Immature natural killer cell (primary cell): ENCODE results near the gene ZMYND19. TPM values are rescaled to one million over a fixed set of nuclear protein-coding genes. Genes with fewer than 3 reads are reported as not detected.
A peak's percentile ranks its signal among the peaks of the same experiment; 100 is the strongest.
"Not testable (repeated sequence)": the region's sequence is repeated elsewhere in the genome, so short reads cannot be mapped to it uniquely, and the experiment has no call there.

ENCODE experiments used
- DNase-seq, 3 donors: peaks; one replicate each; pipeline ENCODE4 v3.0.0; 2022; ENCODE audit warnings: mixed read lengths in 1 of 3
- H3K27ac Mint-ChIP-seq, 6 donors: one replicate each; pipeline ENCODE4 v1.8.0; 2020; ENCODE audit warnings: mixed read lengths in 6 of 6, mild to moderate bottlenecking in 5 of 6, inconsistent platforms in 4 of 6, moderate library complexity in 3 of 6
- H3K27me3 Mint-ChIP-seq, 3 donors: one replicate each; pipeline ENCODE4 v1.8.0; 2020 to 2021; ENCODE audit warnings: low read depth in 3 of 3, mild to moderate bottlenecking in 3 of 3, mixed read lengths in 3 of 3, moderate library complexity in 3 of 3, inconsistent platforms in 1 of 3
- H3K36me3 Mint-ChIP-seq, 3 donors: one replicate each; pipeline ENCODE4 v1.8.0; 2020; ENCODE audit warnings: mixed read lengths in 3 of 3, inconsistent platforms in 2 of 3, mild to moderate bottlenecking in 2 of 3
- H3K4me1 Mint-ChIP-seq, 2 donors: one replicate each; pipeline ENCODE4 v1.8.0; 2020; ENCODE audit warnings: inconsistent platforms in 2 of 2, mild to moderate bottlenecking in 2 of 2, mixed read lengths in 2 of 2, moderate library complexity in 1 of 2
- H3K4me3 Mint-ChIP-seq, 5 donors: one replicate each; pipeline ENCODE4 v1.8.0; 2020; ENCODE audit warnings: mild to moderate bottlenecking in 5 of 5, mixed read lengths in 5 of 5, inconsistent platforms in 3 of 5, moderate library complexity in 3 of 5
- H3K9me3 Mint-ChIP-seq, 6 donors: one replicate each; pipeline ENCODE4 v1.8.0; 2020; ENCODE audit warnings: mild to moderate bottlenecking in 6 of 6, mixed read lengths in 6 of 6, inconsistent platforms in 4 of 6, moderate library complexity in 3 of 6
- polyA plus RNA-seq, 3 donors: library from polyadenylated mRNA; unstranded; fragments of 300-500 nt; fragmentation: Illumina TruSeq; gene quantifications; one replicate each; pipeline ENCODE4 v1.2.3, GENCODE V29; 2021

Gene ZMYND19
- polyA plus RNA-seq, 3 donors from 2014 or later: 1.5 to 7.0 (median 3.3) TPM

DNA sequence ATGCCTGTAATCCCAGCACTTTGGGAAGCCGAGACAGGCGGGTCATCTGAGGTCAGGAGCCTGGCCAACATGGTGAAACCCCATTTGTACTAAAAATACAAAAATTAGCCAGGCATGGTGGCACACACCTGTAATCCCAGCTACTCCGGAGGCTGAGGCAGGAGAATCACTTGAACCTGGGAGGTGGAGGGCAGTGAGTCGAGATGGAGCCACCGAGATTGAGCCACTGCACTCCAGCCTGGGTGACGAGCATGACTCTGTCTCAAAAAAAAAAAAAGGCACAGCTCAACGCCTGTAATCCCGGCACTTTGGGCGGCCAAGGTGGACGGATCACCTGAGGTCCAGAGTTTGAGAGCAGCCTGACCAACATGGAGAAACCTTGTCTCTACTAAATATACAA, 36.7 kb downstream of the ZMYND19 start:
- not testable (repeated sequence) for H3K9me3 Mint-ChIP-seq, H3K4me3 Mint-ChIP-seq, H3K27me3 Mint-ChIP-seq, DNase-seq, H3K27ac Mint-ChIP-seq
- peaks cover 0 to 19% (median 5%) of the 10 kb centered on the region in 3 donors for H3K36me3 Mint-ChIP-seq
- H3K4me1 Mint-ChIP-seq: peaks cover 14 to 15% of the 10 kb centered on the region in 2 donors

DNA sequence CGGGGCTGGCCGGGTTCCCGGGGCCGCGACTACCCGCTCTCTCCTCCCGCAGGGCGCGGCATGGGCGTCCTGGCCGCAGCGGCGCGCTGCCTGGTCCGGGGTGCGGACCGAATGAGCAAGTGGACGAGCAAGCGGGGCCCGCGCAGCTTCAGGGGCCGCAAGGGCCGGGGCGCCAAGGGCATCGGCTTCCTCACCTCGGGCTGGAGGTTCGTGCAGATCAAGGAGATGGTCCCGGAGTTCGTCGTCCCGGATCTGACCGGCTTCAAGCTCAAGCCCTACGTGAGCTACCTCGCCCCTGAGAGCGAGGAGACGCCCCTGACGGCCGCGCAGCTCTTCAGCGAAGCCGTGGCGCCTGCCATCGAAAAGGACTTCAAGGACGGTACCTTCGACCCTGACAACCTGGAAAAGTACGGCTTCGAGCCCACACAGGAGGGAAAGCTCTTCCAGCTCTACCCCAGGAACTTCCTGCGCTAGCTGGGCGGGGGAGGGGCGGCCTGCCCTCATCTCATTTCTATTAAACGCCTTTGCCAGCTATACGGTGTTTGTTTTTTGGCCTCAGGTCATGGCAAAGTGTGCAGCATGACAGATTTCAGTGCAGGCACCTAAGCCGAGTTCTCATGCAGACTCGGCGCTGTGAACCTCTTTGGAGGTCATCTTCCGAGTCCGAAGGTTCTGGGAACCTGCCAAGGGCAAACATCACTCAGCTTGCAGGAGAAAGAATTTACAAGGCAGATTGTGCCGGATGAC, 38.1 kb downstream of the ZMYND19 start:
- peaks cover 2 to 5% (median 4%) of the 10 kb centered on the region in 3 donors for H3K27me3 Mint-ChIP-seq
- peaks cover 14 to 15% of the 10 kb centered on the region in 2 donors for H3K4me1 Mint-ChIP-seq
- H3K27ac Mint-ChIP-seq: peak overlapping the region in 5 of 6 donors; percentile 66 to 84 (median 78)
- H3K9me3 Mint-ChIP-seq: no peaks in the 10 kb centered on the region
- DNase-seq: peak in 1 of 3 donors; percentile 12
- peak overlapping the region; percentile 75 to 86 (median 85) for H3K4me3 Mint-ChIP-seq
- peaks cover 0 to 16% (median 5%) of the 10 kb centered on the region in 3 donors for H3K36me3 Mint-ChIP-seq

DNA sequence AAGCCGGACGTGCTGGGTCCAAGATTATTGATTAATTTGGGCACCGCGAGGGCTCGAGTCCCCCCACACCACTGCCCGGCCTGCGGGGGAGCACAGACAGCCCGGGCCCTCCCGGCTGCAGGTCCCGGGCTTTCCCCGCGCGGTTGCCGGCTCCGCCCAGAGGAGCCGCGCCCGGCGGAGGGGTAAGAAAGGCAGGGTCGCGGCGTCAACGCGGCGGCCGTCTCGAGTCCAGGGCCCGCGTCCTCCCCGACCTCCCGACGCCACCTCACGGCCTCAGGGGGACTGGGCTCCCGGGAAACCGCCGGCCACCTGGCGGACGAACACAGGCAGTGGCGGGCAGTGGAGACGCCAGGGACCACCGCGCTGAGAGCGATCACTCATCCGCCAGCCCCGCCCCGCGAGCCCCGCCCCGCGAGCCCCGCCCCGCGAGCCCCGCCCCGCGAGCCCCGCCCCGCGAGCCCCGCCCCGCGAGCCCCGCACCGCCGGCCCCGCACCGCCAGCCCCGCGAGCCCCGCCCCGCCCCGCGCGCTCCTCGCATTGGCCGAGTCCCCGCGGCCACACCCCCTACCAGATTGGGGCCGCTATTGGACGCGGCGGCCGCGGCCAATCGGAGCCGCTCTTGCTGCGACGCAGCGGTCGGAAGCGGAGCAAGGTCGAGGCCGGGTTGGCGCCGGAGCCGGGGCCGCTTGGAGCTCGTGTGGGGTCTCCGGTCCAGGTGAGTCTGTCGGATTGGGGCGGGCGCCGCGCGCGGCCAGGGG, 38.9 kb downstream of the ZMYND19 start, which contains the start of gene MRPL41:
MRPL41 (plus strand) TSS at position 616 of the 758 bp plus-strand sequence. CDS start 203 bp downstream, outside the sequence.
- H3K9me3 Mint-ChIP-seq: no peaks in the 10 kb centered on the region
- H3K27ac Mint-ChIP-seq: peak within 1 kb of the TSS in 5 of 6 donors; percentile 66 to 84 (median 78)
- peaks cover 2 to 5% (median 4%) of the 10 kb centered on the region in 3 donors for H3K27me3 Mint-ChIP-seq
- peak within 1 kb of the TSS; percentile 75 to 86 (median 85) for H3K4me3 Mint-ChIP-seq
- peaks cover 0 to 15% (median 5%) of the 10 kb centered on the region in 3 donors for H3K36me3 Mint-ChIP-seq
- H3K4me1 Mint-ChIP-seq: peaks cover 14 to 15% of the 10 kb centered on the region in 2 donors
- DNase-seq: peak; percentile 78 to 81 (median 81)

- not testable (repeated sequence) for H3K36me3 Mint-ChIP-seq, DNase-seq, H3K27me3 Mint-ChIP-seq, H3K9me3 Mint-ChIP-seq
- Mint-ChIP-seq H3K4me3 (peak overlapping the region; percentile 3 to 86 (median 42)), H3K27ac (peak overlapping the region in 1 of 6 donors; percentile 58), H3K4me1 (peaks cover 14 to 15% of the 10 kb centered on the region in 2 donors)
Measured at GRCh38 chr9:137550958-137551263, 39.4 kb downstream of the ZMYND19 start.

GRCh38 chr9:137550231-137550621, 40.1 kb downstream of the ZMYND19 start, which contains the start of gene PNPLA7:
Gene PNPLA7, minus strand, starts transcription at chr9:137550402. Its CDS starts 205 bp downstream, at chr9:137550197.
- DNase-seq: peak in 1 of 3 donors; percentile 14
- H3K4me1 Mint-ChIP-seq: peaks cover 14 to 15% of the 10 kb centered on the region in 2 donors

GRCh38 chr9:137547687-137548543, 42.4 kb downstream of the ZMYND19 start:
- H3K36me3 Mint-ChIP-seq: no peaks in the 10 kb centered on the region
- H3K27ac Mint-ChIP-seq: no peak overlapping the region
- DNase-seq: no peak
- H3K4me1 Mint-ChIP-seq: peaks cover 14 to 15% of the 10 kb centered on the region in 2 donors
- no peaks in the 10 kb centered on the region for H3K9me3 Mint-ChIP-seq
- peaks cover 0 to 4% (median 2%) of the 10 kb centered on the region in 3 donors for H3K27me3 Mint-ChIP-seq
- H3K4me3 Mint-ChIP-seq: peak overlapping the region in 1 of 5 donors; percentile 42

More at GRCh38 chr9:137550231-137550621, 40.1 kb downstream of the ZMYND19 start, which contains the start of gene PNPLA7:
- Mint-ChIP-seq H3K9me3 (no peaks in the 10 kb centered on the region), H3K27ac (peak within 1 kb of the TSS in 5 of 6 donors; percentile 67 to 87 (median 80)), H3K27me3 (peaks cover 2 to 3% (median 2%) of the 10 kb centered on the region in 3 donors), H3K36me3 (peaks cover 0 to 5% (median 0%) of the 10 kb centered on the region in 3 donors), H3K4me3 (peak within 1 kb of the TSS; percentile 85 to 91 (median 89))

DNA sequence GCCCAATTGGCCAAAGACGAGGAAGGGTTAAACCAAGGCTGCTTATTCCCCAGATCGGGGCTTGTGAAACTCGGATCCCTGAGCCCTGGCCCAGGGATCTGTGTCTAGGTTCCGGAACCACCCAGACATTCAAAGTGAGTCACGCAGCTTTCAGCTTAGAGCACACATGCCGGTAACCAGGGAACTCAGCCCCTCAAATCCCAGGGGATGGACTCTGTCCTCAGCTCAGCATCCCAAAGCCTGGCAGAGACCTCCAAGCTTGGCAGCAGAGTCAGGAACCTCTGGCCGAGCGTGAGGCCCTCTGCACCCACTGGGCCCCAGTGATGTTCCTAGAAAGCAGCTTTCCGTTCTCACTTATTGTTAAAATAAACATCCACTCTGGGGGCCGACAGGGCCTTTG, 45.2 kb downstream of the ZMYND19 start:
- no peak for DNase-seq
- peaks cover 5% of the 10 kb centered on the region in 2 donors for H3K4me1 Mint-ChIP-seq
- H3K4me3 Mint-ChIP-seq: no peak overlapping the region
- no peaks in the 10 kb centered on the region for H3K9me3 Mint-ChIP-seq
- H3K27me3 Mint-ChIP-seq: peaks cover 0 to 2% (median 2%) of the 10 kb centered on the region in 3 donors
- H3K36me3 Mint-ChIP-seq: no peaks in the 10 kb centered on the region
- H3K27ac Mint-ChIP-seq: no peak overlapping the region

GRCh38 chr9:137544176-137544760, 46.0 kb downstream of the ZMYND19 start:
- H3K27me3 Mint-ChIP-seq: peaks cover 0 to 2% (median 2%) of the 10 kb centered on the region in 3 donors
- DNase-seq: no peak
- no peaks in the 10 kb centered on the region for H3K9me3 Mint-ChIP-seq
- no peaks in the 10 kb centered on the region for H3K4me1 Mint-ChIP-seq
- H3K36me3 Mint-ChIP-seq: no peaks in the 10 kb centered on the region
- H3K27ac Mint-ChIP-seq: no peak overlapping the region
- no peak overlapping the region for H3K4me3 Mint-ChIP-seq

DNA sequence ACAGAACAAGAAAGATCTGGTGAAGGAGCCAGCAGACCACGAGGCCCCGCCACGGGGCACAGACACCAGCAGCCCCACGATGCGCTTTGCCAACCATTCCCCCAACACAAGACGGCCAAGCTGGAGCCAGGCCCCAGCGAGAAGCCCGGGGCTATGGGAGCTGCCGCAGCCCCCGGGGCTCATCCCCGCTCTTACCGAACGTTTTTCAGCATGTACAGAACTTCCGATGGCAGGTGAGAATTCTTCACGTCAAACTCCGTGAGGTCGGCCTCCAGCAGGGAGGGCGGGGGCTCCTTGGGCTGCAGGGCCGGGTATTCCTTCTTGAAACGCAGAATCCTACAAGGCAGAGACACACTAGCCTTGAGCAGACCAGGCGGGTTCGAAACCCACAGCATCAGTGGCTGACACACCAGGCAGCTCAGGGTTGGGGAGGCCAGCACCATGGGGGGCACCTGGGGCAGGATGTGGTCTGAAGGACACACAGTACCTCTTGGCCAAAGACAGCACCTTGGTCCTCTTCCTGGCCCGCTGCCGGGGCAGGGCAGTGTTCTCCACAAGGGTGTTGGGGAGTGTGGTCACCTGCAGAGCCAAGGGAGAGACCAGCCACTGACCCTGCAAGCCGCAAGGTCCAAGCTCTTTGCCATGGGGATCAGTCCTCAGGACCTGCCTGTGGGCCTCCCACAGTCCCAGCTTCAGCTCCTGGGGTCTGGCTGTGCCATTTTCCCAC, 46.9 kb downstream of the ZMYND19 start:
- no peak overlapping the region for H3K27ac Mint-ChIP-seq
- H3K9me3 Mint-ChIP-seq: no peaks in the 10 kb centered on the region
- peaks cover 0 to 2% (median 0%) of the 10 kb centered on the region in 3 donors for H3K27me3 Mint-ChIP-seq
- H3K36me3 Mint-ChIP-seq: no peaks in the 10 kb centered on the region
- no peak overlapping the region for H3K4me3 Mint-ChIP-seq
- no peaks in the 10 kb centered on the region for H3K4me1 Mint-ChIP-seq
- DNase-seq: no peak

GRCh38 chr9:137542486-137542885, 47.8 kb downstream of the ZMYND19 start:
- H3K9me3 Mint-ChIP-seq: no peaks in the 10 kb centered on the region
- H3K27ac Mint-ChIP-seq: no peak overlapping the region
- no peaks in the 10 kb centered on the region for H3K36me3 Mint-ChIP-seq
- H3K4me1 Mint-ChIP-seq: peaks cover 1 to 3% of the 10 kb centered on the region in 2 donors
- DNase-seq: no peak
- no peak overlapping the region for H3K4me3 Mint-ChIP-seq
- H3K27me3 Mint-ChIP-seq: peaks cover 0 to 2% (median 0%) of the 10 kb centered on the region in 3 donors

- no peak for DNase-seq
- H3K9me3 Mint-ChIP-seq: no peaks in the 10 kb centered on the region
- H3K36me3 Mint-ChIP-seq: no peaks in the 10 kb centered on the region
- peaks cover 0 to 2% (median 0%) of the 10 kb centered on the region in 3 donors for H3K27me3 Mint-ChIP-seq
- H3K4me3 Mint-ChIP-seq: no peak overlapping the region
- peaks cover 15 to 19% of the 10 kb centered on the region in 2 donors for H3K4me1 Mint-ChIP-seq
- H3K27ac Mint-ChIP-seq: no peak overlapping the region
Measured at GRCh38 chr9:137540536-137540935, 49.8 kb downstream of the ZMYND19 start.

DNA sequence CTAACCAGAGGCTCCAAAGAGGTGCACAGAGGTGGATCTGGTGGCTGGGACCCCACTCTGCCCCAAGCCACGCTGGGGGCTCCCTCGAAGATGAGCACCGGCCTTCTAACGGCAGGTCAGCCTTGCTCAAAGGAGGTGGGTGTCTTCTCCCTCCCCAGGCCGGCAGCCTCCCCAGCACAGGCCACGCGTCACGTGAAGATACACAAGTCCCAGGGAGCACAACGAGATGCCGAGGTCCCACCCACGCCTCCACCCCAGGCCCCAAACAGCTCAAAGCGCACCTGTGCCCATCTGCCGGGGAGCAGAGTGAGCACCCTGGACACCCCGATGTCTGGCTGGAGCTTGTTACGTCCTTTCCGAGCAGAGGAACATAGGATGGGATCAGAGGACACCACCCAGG, 52.3 kb downstream of the ZMYND19 start:
- Mint-ChIP-seq H3K27ac (no peak overlapping the region), H3K36me3 (no peaks in the 10 kb centered on the region), H3K4me1 (peaks cover 24 to 29% of the 10 kb centered on the region in 2 donors), H3K27me3 (peaks cover 0 to 4% (median 3%) of the 10 kb centered on the region in 3 donors), H3K4me3 (no peak overlapping the region), H3K9me3 (no peaks in the 10 kb centered on the region)
- DNase-seq: no peak
